ENCODE measurements around the gene SIL1.

DNA sequence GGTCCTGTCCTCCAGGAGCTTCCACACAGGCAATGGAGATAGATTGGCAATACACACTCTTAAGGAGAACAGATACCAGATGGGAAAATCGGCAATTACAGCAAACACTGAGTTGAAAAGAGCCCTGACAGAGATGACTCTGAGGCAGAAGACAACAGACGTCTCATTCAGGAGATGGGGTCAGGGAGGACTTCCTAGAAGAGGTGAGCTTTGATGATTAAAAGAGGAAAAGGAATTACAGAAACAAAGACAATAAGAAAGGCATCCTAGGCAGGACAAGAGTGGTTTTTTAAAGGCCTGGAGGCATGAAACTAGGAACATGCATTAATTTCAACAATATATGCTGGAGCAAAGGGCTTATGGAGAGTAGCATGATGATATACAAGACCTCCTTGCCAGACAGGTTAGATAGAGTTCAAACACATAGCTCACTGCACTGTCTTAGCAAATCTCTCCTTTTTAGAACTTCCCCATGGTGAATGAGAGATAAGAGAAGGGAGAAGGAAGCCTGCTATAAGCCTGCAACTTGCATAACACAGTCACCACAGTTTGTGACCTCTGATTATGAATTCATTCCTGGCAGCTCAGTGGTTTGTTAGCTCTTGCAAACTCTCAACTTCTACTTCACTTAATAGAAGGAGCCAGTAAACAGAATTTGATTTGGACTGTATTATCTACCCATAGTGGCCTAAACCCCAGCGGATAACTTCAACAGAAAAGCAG lies 48.5 kb downstream of the SIL1 start:
- TF ChIP-seq, protein P1, sequence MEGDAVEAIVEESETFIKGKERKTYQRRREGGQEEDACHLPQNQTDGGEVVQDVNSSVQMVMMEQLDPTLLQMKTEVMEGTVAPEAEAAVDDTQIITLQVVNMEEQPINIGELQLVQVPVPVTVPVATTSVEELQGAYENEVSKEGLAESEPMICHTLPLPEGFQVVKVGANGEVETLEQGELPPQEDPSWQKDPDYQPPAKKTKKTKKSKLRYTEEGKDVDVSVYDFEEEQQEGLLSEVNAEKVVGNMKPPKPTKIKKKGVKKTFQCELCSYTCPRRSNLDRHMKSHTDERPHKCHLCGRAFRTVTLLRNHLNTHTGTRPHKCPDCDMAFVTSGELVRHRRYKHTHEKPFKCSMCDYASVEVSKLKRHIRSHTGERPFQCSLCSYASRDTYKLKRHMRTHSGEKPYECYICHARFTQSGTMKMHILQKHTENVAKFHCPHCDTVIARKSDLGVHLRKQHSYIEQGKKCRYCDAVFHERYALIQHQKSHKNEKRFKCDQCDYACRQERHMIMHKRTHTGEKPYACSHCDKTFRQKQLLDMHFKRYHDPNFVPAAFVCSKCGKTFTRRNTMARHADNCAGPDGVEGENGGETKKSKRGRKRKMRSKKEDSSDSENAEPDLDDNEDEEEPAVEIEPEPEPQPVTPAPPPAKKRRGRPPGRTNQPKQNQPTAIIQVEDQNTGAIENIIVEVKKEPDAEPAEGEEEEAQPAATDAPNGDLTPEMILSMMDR (IDR thresholded peaks at IDR 0.05; ENCODE audit: low read depth, low read length, poor library complexity, severe bottlenecking): no peak
- no peak for TF ChIP-seq EZH2phosphoT487 (IDR thresholded peaks at IDR 0.05; ENCODE audit: borderline replicate concordance, low read length)
